Activated naive CD4-positive, alpha-beta T cell treated with anti-CD3 and anti-CD28 coated beads for 36 hours (primary cell): ENCODE results near the gene PRR23C. TPM values are rescaled to one million over a fixed set of nuclear protein-coding genes. Genes with fewer than 3 reads are reported as not detected.
"Not testable (repeated sequence)": the region's sequence is repeated elsewhere in the genome, so short reads cannot be mapped to it uniquely, and the experiment has no call there.

Experiments used
- CTCF ChIA-PET: fragments of 350-600 bp; sonication (Branson Sonifier 250); formaldehyde crosslinking; loops from one replicate; lab custom pipeline; 2021; ENCODE audit warnings: antibody characterized with exemption; lab: Charles Lee
- DNase-seq: peaks from one replicate; pipeline ENCODE4 v3.0.0-alpha.2; 2020
- H3K27ac Mint-ChIP-seq: one replicate; pipeline ENCODE4 v1.8.0; 2021; ENCODE audit warnings: mild to moderate bottlenecking, mixed read lengths
- H3K27me3 Mint-ChIP-seq: one replicate; pipeline ENCODE4 v1.8.0; 2021; ENCODE audit warnings: low read depth, mixed read lengths
- H3K36me3 Mint-ChIP-seq: one replicate; pipeline ENCODE4 v1.8.0; 2021; ENCODE audit warnings: low read depth, mixed read lengths
- H3K4me1 Mint-ChIP-seq: one replicate; pipeline ENCODE4 v1.8.0; 2021; ENCODE audit warnings: low read depth, mixed read lengths
- H3K4me3 Mint-ChIP-seq: one replicate; pipeline ENCODE4 v1.8.0; 2021; ENCODE audit warnings: mild to moderate bottlenecking, moderate library complexity, mixed read lengths
- H3K9me3 Mint-ChIP-seq: one replicate; pipeline ENCODE4 v1.8.0; 2021; ENCODE audit warnings: mixed read lengths
- intact Hi-C: fragments of 100-400 bp; cut with micrococcal nuclease; formaldehyde crosslinking; loops from one replicate; pipeline ENCODE4 v1.15.1; 2023
- total RNA-seq, 2 experiments: library from RNA; stranded (reverse); gene quantifications; one replicate each; pipeline ENCODE4 v1.2.3, GENCODE V29; 2021

PRR23C gene
- total RNA-seq, 2 experiments from 2014 or later = not detected

DNA sequence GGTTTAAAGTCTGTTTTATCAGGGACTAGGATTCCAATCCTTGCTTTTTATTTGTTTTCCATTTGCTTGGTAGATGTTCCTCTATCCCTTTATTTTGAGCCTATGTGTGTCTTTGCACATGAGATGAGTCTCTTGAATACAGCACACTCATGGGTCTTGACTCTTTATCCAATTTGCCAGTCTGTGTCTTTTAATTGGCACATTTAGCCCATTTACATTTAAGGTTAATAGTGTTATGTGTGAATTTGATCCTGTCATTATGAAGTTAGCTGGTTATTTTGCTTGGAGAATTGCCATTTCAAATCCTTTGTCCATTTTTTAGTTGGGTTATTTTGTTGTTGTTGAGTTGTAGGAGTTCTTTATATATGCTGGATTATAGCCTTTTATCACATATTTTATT lies 14.1 kb downstream of the PRR23C start:
- H3K27me3 Mint-ChIP-seq, H3K36me3 Mint-ChIP-seq, H3K27ac Mint-ChIP-seq, intact Hi-C loops, CTCF ChIA-PET, H3K4me1 Mint-ChIP-seq, H3K4me3 Mint-ChIP-seq, DNase-seq: not testable (repeated sequence)
- peaks cover 13% of the 10 kb centered on the region for H3K9me3 Mint-ChIP-seq

DNA sequence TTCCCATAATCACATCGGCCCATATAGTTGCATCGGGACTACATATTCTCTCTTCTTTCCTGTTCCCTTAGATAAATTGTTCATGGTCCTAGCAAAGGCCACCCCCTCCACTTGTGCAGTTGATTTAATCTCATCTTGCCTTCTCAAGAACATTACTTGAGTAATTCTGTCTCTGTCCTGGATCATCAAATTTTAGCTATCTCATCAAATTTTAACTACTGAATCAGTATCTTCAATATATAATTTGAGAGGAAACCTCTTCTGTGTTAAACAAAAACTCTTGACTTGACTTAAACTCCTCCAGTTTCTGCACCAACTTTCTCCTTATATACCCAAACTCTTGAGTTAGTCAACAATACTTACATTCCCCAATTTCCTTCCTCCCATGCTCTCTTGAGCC lies 19.7 kb downstream of the PRR23C start:
- no peak for DNase-seq
- CTCF ChIA-PET = no interaction called here
- intact Hi-C loops = no loop called here
- no peaks in the 10 kb centered on the region for H3K36me3 Mint-ChIP-seq
- H3K4me3 Mint-ChIP-seq = no peak overlapping the region
- H3K4me1 Mint-ChIP-seq = no peaks in the 10 kb centered on the region
- H3K27me3 Mint-ChIP-seq = peaks cover 8% of the 10 kb centered on the region
- H3K27ac Mint-ChIP-seq = no peak overlapping the region
- H3K9me3 Mint-ChIP-seq = peaks cover 5% of the 10 kb centered on the region

DNA sequence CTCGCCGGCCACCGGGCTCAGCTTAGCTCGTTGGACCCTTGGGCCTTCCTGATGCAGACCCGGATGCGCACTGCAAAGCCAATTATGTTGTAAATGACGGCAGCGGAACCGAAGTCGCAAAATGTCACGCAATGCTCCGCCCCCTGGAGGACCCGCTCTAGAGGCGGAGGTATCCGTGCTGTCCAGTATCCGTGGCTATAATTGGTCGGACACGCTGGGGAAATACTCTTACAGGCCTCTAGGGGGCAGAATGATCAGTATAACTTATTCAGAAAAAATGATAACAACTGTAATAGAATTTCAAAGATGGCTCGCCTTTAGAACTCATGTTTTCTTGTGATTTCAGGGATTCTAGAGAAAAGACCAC lies 23.8 kb downstream of the PRR23C start, which contains the start of gene PRR23B:
Gene PRR23B, minus strand, starts transcription at position 59 of the 367 bp plus-strand sequence. CDS start 265 bp downstream, outside the sequence.
- H3K4me3 Mint-ChIP-seq = no peak within 1 kb of the TSS
- no peaks in the 10 kb centered on the region for H3K4me1 Mint-ChIP-seq
- H3K27me3 Mint-ChIP-seq = peaks cover 11% of the 10 kb centered on the region
- peaks cover 6% of the 10 kb centered on the region for H3K36me3 Mint-ChIP-seq
- intact Hi-C loops = no loop called here
- CTCF ChIA-PET = no interaction called here
- DNase-seq = no peak
- H3K9me3 Mint-ChIP-seq = peaks cover 7% of the 10 kb centered on the region
- no peak within 1 kb of the TSS for H3K27ac Mint-ChIP-seq

DNA sequence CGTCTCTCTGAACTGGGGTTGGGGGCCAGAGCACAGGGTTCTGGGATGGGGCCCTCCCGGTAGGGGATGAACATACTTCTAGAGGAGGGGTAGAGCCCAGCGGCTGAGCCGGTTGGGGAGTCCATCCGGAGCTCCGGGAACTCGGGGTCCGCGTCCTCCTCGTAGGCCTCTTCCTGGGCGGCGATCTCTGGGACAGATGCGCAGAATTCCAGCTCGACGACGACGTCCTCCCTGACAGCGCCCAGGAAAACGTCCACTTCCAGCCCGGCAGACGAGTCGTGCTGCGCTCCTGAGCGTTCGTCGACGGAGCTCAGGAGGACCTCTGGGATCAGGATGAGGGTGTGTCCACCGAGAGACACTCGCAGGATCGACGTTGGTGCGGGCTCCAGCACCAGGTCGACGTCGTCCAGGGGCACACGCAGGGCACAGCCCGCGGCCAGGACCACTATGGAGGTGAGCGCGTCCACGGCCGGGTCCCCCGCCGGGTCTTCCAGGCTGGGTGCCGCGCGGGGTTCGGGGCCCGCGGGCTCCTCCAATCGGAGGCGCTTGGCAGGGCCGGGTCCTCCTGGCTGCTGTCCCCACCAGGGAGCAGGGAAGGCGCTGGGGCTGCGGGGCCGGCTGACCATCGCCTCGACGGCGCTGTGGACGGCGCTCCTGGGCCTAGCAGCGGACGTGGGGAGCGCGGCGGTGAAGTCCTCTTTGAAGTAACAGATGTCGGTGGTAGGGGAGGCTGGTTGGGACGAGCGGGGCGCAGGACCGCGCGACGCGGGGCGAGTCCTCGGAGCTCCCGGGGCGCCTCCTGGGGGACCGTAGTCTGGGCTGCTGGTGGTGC lies 24.4 kb downstream of the PRR23C start:
- Mint-ChIP-seq H3K27ac (no peak overlapping the region), H3K27me3 (peaks cover 11% of the 10 kb centered on the region), H3K9me3 (peaks cover 7% of the 10 kb centered on the region), H3K4me1 (no peaks in the 10 kb centered on the region), H3K36me3 (peaks cover 6% of the 10 kb centered on the region), H3K4me3 (no peak overlapping the region)
- CTCF ChIA-PET = no interaction called here
- no peak for DNase-seq
- intact Hi-C loops = no loop called here

DNA sequence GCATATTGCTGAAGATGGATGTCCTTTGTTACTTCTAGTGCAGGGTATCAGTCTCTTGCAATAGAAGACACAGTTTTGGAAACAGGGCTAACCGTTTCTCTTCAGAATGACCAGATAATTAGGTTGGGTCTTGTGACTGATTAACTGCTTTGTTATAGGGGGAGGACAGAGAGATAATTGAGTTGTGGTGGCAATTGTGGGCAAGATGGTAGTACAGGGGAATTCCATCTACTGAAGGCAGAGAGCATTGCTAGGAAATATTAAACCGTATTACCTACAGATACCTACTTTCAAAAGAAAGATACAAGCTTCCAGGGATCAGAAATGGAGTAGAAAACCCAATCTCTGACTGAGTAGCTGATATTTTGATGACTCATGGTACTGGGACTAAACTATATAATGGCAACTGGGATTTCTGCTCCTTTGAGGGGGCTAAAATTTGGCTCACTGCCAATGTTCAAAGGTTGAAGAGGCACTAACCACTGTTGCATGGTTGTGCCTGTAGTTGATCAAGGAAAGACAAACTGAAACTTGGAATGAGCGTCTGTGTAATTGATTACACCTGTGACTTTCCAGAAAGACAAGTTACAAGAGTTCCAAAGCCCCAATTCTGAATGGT lies 28.2 kb downstream of the PRR23C start:
- H3K4me1 Mint-ChIP-seq = no peaks in the 10 kb centered on the region
- no peak for DNase-seq
- intact Hi-C loops = no loop called here
- H3K27ac Mint-ChIP-seq = no peak overlapping the region
- H3K9me3 Mint-ChIP-seq = peaks cover 16% of the 10 kb centered on the region
- no peak overlapping the region for H3K4me3 Mint-ChIP-seq
- H3K36me3 Mint-ChIP-seq = peaks cover 9% of the 10 kb centered on the region
- H3K27me3 Mint-ChIP-seq = peaks cover 14% of the 10 kb centered on the region
- CTCF ChIA-PET = no interaction called here

DNA sequence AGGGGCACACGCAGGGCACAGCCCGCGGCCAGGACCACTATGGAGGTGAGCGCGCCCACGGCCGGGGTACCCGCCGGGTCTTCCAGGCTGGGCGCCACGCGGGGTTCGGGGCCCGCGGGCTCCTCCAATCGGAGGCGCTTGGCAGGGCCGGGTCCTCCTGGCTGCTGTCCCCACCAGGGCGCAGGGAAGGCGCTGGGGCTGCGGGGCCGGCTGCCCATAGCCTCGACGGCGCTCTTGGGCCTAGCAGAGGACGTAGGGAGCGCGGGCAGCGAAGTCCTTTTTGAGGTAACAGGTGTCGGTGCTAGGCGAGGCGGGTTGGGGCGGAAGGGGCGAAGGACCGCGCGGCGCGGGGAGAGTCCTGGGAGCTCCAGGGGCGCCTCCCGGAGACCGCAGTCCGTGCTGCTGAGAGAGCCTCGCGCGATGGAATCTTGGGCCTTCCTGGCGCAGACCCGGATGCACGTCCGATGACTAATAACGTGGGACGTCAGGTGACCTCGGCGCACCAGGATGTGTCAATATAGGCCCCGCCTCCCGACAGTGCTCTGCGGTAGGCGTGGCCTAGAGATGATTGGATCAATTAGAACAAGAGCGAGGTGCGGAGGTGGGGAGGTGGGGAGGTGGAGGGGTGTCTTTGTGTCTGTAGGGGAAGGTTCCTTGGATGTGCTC lies 38.5 kb downstream of the PRR23C start, which contains the start of gene PRR23A:
Gene PRR23A, minus strand, starts transcription at position 218 of the 666 bp plus-strand sequence. Its CDS starts 0 bp downstream, at position 218.
- Mint-ChIP-seq H3K4me3 (no peak within 1 kb of the TSS), H3K36me3 (peaks cover 3% of the 10 kb centered on the region), H3K9me3 (peaks cover 17% of the 10 kb centered on the region), H3K4me1 (no peaks in the 10 kb centered on the region), H3K27me3 (peaks cover 14% of the 10 kb centered on the region), H3K27ac (no peak within 1 kb of the TSS)
- DNase-seq = no peak
- intact Hi-C loops = no loop called here
- CTCF ChIA-PET = no interaction called here

DNA sequence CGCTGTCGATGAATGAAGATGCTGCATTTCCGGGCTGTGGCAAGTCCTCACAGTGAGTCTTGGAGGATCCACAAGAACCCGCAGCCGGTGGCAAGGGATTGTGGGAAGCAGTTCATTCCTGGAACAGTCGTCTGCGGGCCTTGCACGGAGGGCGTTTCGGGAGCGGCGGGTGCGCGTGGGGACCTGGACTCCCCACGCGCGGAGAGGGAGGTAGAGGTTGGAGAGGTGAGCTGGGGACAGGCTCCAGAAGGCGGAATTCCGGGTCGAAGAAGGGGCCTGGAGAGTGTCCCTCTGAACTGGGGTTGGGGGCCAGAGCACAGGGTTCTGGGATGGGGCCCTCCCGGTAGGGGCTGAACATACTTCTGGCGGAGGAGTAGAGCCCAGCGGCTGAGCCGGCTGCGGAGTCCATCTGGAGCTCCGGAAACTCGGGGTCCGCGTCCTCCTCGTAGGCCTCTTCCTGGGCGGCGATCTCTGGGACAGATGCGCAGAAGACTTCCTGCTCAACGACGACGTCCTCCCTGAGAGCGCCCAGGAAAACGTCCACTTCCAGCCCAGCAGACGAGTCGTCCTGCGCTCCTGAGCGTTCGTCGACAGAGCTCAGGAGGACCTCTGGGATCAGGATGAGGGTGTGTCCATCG lies 39.2 kb downstream of the PRR23C start:
- DNase-seq = no peak
- Mint-ChIP-seq H3K36me3 (peaks cover 4% of the 10 kb centered on the region), H3K4me1 (no peaks in the 10 kb centered on the region), H3K27ac (no peak overlapping the region), H3K4me3 (no peak overlapping the region), H3K27me3 (peaks cover 16% of the 10 kb centered on the region), H3K9me3 (peaks cover 21% of the 10 kb centered on the region)
- intact Hi-C loops = no loop called here
- CTCF ChIA-PET = no interaction called here

DNA sequence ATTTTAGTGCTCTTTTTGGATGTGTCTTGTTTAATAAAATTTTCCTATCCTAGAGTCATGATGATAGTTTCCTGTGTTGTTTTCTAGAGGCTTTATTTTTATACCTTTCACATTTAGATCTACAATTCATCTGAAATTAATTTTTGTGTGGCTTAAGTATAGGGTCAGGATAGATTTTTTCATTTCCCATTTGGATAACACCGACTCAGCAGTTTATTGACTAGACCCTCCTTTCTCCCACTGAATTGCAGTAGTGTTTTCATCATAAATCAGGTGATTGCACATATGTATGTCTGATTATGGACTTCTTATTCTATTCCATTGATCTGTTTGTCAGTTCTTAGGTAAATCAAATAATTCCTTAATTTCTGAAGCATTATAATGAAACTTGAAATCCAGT lies 49.0 kb downstream of the PRR23C start:
- intact Hi-C loops = no loop called here
- H3K9me3 Mint-ChIP-seq = no peaks in the 10 kb centered on the region
- H3K4me1 Mint-ChIP-seq = no peaks in the 10 kb centered on the region
- H3K4me3 Mint-ChIP-seq = no peak overlapping the region
- DNase-seq = no peak
- CTCF ChIA-PET = no interaction called here
- no peaks in the 10 kb centered on the region for H3K36me3 Mint-ChIP-seq
- peaks cover 17% of the 10 kb centered on the region for H3K27me3 Mint-ChIP-seq
- no peak overlapping the region for H3K27ac Mint-ChIP-seq

Other genes starting within 250 kb of the PRR23C start
- gene PIK3CB, start 210.0 kb downstream of the PRR23C start, total RNA-seq = 10 to 100 TPM; 19.2 to 20.6 TPM
- gene FOXL2, start 97.8 kb downstream of the PRR23C start, total RNA-seq = not detected
- not detected for gene FOXL2NB, start 97.7 kb downstream of the PRR23C start, total RNA-seq
- gene PRR23A, start 38.6 kb downstream of the PRR23C start, total RNA-seq = not detected
- gene PRR23B, start 24.0 kb downstream of the PRR23C start, total RNA-seq = not detected